GM19099 (cell line): ENCODE results near the gene MOB3B.

Experiments
- POLR2A ChIP-seq: IDR thresholded peaks from 3 replicates; pipeline ENCODE4 v1.6.1; 2011; ENCODE audit warnings: low read depth; ENCODE audit not compliant: insufficient read length; ENCODE audit errors: extremely low read depth

The MOB3B gene

DNA sequence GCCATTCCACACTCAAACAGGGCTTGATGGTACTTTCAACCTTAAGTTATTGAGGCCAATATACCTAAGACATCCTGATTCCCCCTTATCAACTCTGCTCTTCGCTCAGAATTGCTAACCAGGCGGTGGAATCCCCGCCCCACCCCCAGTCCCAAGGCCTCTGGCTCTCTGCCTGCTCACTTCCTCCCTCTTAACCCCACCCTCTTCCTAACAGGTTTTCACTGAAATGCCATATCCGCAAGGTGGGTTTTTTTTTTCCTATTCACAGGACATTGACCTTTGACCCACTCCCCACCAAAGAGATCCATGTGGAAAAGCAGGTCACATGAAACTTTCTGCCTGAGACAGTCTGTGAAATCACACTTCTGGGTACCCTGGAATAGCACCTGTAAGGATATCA is 72.2 kb downstream of the MOB3B start:
- TF ChIP-seq POLR2A: no peak

DNA sequence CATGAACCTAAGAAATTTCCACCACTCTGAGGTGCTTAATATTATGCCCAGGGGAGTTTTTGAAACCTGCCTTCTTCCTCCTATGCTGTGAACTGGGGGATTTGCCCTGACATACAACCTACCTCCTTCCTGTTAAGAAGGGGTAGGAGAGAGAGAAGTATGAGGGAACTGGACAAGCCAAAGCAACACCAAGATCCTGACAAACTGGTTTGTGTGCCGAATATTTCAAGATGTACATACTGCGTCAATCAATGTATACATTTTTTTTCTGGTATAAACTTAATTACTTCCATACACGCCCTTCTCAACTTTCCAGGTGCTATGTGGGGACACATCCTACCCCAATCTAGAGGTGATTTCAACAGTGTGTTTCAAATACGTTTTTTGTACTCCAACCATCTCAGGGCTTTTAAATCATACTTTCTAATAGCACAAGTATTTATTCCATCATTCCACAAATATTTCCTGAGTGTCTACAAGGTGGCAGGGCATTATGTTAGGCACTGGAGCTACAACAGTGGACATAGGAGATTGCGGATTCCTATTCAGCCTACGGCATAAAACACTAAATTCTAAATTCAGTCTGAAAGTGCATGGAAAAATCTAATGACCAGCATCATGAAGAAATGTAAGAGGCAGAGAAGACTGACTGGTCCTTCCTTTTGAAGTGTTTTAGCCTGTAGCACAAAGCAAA is 75.6 kb downstream of the MOB3B start:
- TF ChIP-seq POLR2A: no peak

DNA sequence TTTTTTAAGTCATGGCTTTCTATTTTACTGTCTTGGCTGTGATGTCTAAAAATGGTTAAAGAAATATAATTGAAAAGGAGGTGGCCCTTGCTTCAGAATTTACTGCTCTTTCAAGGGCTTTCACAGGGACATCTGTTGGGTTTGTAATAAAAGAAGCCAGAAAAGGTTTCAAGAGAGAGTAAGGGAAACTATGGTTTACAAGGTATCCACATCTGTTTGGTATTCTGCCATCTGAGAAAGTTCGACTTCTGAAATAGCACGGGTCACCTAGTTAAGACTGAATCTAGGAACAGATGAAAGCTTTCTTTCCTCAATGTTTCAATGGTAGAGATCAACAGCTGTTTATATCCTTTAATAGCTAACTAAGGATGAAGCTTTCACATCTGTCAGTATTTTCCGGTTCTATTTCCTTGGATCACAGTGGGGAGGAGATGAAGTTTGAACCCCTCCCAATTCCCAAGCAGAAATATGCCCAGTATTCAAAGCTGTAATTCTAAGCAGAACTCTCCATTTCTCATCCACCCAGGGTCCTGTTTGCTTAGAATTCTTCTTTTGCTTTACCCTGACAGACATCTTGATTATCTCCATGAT is 78.3 kb downstream of the MOB3B start:
- no peak for TF ChIP-seq POLR2A

DNA sequence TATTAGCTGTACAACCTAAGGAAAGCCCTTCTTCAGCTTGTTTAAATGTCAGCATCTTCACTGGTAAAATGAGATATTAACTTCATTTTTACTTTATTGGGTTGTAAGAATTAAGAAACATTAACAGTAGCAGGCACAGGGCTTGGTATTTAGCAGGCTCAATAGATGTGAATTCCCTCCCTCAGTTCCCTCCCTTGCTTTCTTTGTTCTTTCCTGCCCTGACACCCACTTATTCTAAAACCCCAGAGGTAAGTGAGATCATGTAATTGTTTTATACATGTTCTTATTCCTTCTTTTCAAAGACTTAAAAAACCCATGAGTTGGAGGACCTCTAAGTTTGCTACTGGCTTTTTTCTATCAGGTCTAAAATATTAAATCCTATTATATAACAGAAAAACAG is 78.9 kb downstream of the MOB3B start:
- no peak for TF ChIP-seq POLR2A

- TF ChIP-seq POLR2A: no peak
Observed at GRCh38 chr9:27447031-27447683, 82.5 kb downstream of the MOB3B start.

- no peak for TF ChIP-seq POLR2A
Observed at GRCh38 chr9:27445688-27446087, 83.9 kb downstream of the MOB3B start.

DNA sequence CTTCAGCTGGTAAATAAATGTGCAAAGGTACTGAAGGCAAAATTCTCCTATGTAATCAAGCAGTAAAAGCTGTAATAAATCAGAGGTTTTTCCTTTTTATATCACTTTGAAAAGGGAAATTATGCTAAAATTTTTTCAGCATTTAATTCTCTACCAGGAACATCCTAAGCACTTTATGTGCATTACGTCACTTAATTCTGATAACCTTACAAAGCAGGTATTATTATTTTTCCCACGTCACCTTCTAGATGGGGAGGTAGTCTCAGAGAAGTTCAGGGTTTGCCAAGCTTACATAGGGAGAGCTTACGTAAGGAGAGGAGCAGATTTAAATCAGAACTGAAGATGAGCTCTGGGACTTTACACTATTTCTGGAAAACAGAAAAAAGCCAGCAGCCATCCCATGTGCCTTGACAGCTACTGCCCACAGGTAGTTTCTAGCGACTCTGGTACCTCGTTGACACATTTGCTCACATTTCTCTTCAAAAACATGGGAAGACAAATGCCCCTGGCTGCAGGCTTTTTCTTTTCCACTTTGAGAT is 84.5 kb downstream of the MOB3B start:
- TF ChIP-seq POLR2A: no peak

GRCh38 chr9:27442464-27442863 is 87.2 kb downstream of the MOB3B start:
- no peak for TF ChIP-seq POLR2A

GRCh38 chr9:27441741-27442070 is 87.9 kb downstream of the MOB3B start:
- no peak for TF ChIP-seq POLR2A

DNA sequence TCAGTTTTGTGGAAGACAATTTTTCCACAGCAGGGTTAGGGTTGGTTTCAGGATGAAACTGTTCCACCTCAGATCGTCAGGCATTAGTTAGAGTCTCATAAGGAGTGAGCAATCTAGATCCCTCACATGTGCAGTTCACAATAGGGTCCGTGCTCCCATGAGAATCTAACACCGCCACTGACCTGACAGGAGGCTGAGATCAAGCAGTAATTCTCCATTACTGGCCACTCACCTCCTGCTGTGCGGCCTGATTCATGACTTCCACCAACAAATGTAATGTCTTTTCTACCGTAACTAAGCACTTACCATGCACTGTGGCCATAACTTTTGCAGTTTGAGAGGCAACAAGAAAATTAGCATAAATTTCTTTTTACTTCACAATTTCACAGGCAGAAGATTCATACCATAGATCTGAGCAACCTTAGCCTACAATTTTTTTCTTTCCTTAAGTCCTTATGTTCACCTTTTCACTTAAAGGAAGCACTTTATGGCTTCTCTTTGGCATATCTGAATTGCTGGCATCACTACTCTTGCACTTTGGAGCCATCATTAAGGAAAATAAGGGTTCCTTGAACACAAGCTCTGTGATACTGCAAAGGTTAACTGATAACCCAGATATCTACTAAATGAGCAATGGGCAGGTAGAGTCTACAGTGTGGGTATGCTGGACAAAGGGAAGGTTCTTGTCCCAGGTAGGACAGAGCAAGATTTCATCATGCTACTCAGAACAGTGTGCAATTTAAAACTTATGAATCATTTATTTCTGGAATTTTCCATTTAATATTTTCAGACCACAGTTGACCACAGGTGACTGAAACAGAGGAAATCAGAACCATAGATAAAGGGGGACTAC is 88.5 kb downstream of the MOB3B start:
- no peak for TF ChIP-seq POLR2A

DNA sequence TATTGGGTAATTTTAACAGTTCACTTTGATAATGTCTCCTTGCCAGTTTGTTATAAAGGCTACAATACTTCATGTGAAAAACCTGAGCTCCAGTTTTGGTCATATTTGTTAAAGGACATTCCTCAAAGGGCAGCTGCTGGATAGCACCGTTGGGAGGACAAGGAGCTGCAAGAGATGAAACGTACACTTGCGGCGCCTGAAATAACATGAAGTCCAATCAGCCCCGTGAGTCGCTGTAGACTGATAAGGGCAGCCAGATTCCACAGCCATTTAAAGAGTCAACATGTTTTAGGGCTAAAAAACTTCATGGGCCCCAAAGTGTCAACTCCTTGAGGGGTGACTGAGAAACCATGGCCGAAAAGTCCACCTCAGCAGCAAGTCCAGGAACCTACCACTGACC is 91.1 kb downstream of the MOB3B start:
- no peak for TF ChIP-seq POLR2A

DNA sequence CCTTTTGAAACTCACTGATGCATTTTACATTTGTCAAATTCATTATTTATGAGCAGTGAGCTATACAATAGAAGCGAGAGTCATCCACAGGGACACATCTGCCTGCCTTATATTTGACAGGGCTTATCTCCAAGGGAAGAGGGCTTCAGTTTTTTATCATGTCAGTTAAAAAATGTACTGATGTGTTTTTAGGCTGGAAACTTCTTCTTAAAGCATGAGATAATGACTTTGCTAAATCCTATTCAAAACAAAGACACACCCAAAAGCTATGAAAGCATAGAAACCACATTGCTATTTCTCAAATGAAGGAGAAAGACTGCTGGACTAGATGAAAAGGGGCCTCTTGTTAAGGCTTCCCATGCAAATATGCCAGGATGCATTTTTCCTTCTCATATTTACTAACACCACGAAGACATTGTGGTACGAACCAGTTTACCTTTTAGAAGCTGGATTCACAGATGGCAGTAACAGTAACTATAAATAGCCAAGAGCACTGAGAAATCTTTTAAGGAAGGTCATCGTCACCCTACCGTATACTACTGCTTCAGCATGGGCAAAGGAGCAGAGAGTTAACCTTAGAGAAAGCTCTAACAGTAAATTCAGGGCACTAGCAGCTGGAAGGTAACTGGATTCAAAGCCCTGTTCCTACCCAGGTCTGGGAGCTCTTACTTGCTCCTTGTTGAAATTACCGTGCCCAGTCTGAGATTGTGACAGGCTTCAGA is 91.8 kb downstream of the MOB3B start:
- no peak for TF ChIP-seq POLR2A

DNA sequence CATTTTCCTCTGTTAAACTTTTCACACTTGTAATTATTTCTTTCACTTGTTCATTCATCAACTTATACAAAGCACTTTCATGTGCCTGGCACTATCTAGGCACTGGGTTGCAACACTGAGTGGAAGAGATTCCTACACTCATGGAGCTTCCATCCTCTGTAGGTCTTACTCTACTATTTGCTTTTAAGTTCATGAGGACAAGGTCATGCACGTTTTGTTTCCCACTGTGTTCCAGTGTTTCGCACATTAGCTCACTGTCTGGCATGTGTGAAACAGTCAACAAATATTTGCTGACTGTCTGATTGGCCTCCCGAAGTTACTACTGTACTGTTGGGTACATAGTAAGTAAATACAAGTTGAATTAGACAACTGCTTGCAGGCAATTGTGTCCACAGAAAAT is 93.4 kb downstream of the MOB3B start:
- TF ChIP-seq POLR2A: no peak

DNA sequence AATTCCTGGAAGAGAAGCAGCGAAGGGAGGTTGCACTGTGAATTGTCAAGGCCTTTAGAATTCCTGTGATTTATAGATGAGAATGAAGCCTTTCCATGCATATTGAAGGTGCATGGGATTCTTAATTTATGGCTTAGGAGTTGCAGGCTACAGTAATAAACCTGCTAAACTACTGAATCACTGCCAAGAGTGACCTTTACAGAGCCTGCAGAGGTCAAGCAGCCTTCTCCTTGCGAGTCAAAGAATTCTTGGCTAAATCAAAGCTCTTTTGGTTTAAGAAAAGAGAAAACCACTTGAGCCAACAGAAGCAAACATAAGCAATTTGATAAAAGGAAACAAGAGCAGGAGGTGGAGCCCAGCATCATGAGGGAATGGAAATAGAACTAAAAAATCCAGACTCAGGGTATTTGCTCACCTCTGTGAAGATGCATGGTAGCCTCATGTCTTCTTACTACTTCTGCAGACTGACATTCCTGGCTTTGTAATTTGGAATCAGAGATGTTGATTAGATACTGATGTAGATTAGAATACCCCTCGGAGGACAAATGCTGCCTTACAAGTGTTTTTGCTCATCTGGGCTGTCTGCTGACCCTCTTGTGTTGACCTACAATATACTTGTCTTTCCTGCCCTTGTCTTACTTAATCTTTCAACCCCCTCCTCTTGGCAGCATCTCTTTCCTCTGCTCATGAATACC is 95.8 kb downstream of the MOB3B start:
- no peak for TF ChIP-seq POLR2A

GRCh38 chr9:27432308-27432707 is 97.3 kb downstream of the MOB3B start:
- no peak for TF ChIP-seq POLR2A
